ENCODE results near the gene NCKAP5L.

- no peak for TF ChIP-seq POLR2A (IDR thresholded peaks at IDR 0.05)
- TF ChIP-seq CTCF (IDR thresholded peaks at IDR 0.05 in 8 of 11, conservative IDR thresholded peaks at IDR 0.05 in 3 of 11), result no peak
Measured at GRCh38 chr12:49865782-49866135, 37.5 kb upstream of the NCKAP5L start.
